Measurements from ENCODE around the gene SSTR5. TPM values are rescaled to one million over a fixed set of nuclear protein-coding genes. Genes with fewer than 3 reads are reported as not detected.

SSTR5 gene
- total RNA-seq, 1 donor from 2014 or later = not detected

DNA sequence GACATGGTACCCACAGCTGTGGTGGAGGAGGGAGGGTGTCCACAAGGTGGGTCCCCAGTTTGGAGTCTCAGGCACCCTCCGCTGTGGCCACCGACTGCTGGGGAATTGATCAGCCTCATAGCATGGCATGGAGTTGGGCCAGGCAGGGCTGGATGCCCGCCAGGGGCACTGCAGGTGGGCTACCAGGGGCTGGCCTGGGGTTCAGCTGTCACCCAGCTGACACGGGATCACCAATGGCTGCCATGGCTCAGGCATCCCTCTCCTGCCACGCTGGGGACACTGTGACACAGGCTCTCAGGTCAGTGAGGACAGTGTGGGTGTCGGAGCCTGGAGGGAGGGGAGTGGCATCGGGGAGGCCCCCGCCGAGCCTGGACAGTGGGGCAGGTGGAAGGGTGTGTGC is 19.8 kb upstream of the SSTR5 start:
- no peaks in the 10 kb centered on the region for H3K36me3 ChIP-seq
- intact Hi-C loops (cut with DNase I) = no loop called here
- TF ChIP-seq, protein P1, sequence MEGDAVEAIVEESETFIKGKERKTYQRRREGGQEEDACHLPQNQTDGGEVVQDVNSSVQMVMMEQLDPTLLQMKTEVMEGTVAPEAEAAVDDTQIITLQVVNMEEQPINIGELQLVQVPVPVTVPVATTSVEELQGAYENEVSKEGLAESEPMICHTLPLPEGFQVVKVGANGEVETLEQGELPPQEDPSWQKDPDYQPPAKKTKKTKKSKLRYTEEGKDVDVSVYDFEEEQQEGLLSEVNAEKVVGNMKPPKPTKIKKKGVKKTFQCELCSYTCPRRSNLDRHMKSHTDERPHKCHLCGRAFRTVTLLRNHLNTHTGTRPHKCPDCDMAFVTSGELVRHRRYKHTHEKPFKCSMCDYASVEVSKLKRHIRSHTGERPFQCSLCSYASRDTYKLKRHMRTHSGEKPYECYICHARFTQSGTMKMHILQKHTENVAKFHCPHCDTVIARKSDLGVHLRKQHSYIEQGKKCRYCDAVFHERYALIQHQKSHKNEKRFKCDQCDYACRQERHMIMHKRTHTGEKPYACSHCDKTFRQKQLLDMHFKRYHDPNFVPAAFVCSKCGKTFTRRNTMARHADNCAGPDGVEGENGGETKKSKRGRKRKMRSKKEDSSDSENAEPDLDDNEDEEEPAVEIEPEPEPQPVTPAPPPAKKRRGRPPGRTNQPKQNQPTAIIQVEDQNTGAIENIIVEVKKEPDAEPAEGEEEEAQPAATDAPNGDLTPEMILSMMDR (IDR thresholded peaks at IDR 0.05) = no peak

DNA sequence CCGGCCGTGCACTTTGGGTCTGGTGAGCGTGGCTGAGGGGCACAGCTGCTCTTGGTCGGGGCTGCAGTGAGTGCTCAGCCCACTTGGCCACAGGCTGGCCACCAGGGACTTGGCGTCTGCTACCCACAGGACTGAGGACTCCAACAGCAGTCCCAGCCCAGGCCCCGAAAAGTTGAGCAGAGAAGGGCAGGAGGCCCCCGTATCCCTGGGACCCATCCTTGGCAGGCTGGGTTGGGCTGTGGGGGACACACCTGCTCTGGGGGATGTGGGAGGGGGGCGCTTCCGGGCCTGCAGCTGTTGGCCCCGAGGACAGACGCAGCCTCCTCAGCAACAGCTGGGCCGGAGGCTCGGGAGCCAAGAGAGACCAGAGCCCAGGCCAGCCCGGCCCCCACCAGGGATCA is 19.4 kb upstream of the SSTR5 start:
- intact Hi-C loops (cut with DNase I) = no loop called here
- Histone ChIP-seq H3K4me3 (no peak overlapping the region), H3K27me3 (ENCODE audit: low read depth) (peaks cover 60% of the 10 kb centered on the region), H3K4me1 (no peaks in the 10 kb centered on the region), H3K9me3 (no peaks in the 10 kb centered on the region), H3K27ac (no peak overlapping the region), H3K36me3 (no peaks in the 10 kb centered on the region)
- TF ChIP-seq, protein P1 (IDR thresholded peaks at IDR 0.05) = no peak
- DNase-seq = no peak
- no peak for ATAC-seq

More for the DNA sequence above, 19.8 kb upstream of the SSTR5 start:
- DNase-seq (no peak), ATAC-seq (no peak)
- Histone ChIP-seq H3K4me1 (no peaks in the 10 kb centered on the region), H3K4me3 (no peak overlapping the region), H3K9me3 (no peaks in the 10 kb centered on the region), H3K27ac (no peak overlapping the region), H3K27me3 (ENCODE audit: low read depth) (peaks cover 60% of the 10 kb centered on the region)

DNA sequence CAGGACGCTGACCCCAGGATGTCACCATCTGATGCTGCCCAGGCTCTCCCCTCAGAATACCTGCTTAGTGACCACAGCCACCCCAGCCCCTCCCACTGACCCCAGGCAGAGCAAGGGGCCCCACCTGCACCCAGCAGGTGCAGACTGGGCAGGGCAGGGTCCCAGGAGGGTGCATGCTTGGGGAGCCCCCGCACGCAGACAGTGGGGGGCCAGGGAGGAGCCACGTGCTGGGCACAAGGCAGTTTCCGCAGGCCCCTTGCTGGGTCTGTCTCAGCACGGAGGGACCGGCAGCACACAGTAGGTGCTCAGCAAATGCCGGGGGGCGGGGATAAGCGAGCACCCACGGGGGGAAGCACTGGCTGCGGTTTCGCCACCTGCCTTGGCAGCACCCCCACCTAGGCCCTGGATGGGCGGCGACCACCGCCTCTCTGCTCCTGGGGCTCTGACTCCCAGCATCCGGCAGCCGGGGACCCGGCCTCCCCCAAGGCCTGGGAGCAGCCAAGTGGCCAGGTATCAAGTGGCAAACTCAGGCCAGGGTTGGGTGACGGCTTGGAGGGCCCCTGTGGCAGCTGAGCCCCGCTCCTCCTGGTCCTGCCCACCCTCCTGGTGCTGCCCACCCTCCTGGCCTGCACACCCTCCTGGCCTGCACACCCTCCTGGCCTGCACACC is 18.7 kb upstream of the SSTR5 start:
- no peak for DNase-seq
- Histone ChIP-seq H3K27me3 (ENCODE audit: low read depth) (peaks cover 55% of the 10 kb centered on the region), H3K4me1 (no peaks in the 10 kb centered on the region), H3K27ac (no peak overlapping the region), H3K36me3 (no peaks in the 10 kb centered on the region), H3K4me3 (no peak overlapping the region), H3K9me3 (no peaks in the 10 kb centered on the region)
- no peak for ATAC-seq
- intact Hi-C loops (cut with DNase I) = no loop called here
- TF ChIP-seq, protein P1 (IDR thresholded peaks at IDR 0.05) = no peak

DNA sequence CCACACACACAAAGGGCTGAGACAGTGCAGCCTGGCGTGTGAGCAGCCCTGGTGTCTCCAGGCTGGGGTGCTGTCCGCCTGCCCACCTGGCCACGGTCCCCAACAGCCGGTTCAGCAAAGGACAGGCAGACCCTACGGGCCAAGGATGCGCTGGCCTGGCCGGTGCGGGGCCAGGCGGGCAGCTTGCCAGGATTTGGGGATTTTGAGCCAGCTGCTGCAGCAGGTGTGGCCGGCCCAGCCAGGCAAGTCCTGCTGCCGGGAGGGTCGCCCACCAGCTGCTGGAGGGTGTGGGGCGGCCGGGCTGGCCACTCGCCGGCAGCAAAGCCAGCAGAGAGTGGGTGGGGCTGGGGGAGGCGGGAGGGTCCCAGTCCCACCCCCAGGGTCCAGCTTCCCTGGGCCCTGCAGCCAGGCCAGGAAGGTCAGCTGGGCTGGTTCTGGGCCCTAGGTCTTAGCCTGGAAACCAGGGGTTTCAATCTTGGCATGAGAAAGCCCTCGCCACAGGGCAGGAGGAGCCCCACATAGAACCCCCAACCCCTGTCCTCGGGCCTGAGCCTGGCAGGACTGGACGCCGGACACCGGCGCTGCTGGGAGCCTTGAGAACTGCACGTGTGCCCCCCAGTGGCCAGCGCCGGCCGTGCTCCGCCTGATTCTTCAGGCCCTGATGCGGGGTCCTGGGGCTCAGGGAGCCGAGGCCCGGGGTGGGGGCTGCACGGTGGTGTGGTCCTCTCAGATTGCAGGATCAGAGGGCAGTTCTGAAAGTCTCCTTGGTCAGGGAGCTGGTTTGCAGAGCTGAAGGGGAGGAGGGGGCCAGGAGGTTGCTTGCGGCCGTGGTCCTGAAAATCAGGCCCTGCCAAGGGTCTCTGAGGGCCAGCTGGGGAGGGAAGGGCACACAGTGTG is 17.6 kb upstream of the SSTR5 start:
- ATAC-seq (peak; percentile 47 to 57), DNase-seq (peak; percentile 60)
- no peaks in the 10 kb centered on the region for H3K36me3 ChIP-seq
- no peaks in the 10 kb centered on the region for H3K4me1 ChIP-seq
- no peak overlapping the region for H3K27ac ChIP-seq
- intact Hi-C loops (cut with DNase I) = no loop called here
- H3K27me3 ChIP-seq (ENCODE audit: low read depth) = peaks cover 45% of the 10 kb centered on the region
- H3K9me3 ChIP-seq = no peaks in the 10 kb centered on the region
- TF ChIP-seq, protein P1 (IDR thresholded peaks at IDR 0.05) = peak; percentile 70
- H3K4me3 ChIP-seq = no peak overlapping the region

DNA sequence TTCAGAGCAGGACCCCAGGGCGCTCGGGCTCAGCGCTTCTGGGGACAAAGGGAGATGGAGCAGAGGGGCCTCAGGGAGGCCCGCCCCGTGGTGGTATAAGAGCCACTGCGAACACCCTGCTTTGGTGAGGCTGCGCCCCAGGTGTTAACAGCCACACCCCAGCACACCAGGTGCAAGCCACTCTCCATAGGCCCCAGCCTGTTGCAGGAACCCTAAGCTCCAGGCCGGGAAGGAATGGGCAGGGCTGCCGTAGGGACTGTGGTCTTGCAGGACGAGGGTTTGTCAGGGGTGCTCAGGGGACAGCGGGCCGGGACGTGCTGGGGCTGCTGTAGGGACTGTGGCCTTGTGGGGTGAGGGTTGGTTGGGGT is 17.0 kb upstream of the SSTR5 start:
- ATAC-seq (no peak), DNase-seq (no peak)
- H3K27me3 ChIP-seq (ENCODE audit: low read depth) = peaks cover 38% of the 10 kb centered on the region
- no peak overlapping the region for H3K4me3 ChIP-seq
- no peak overlapping the region for H3K27ac ChIP-seq
- no peaks in the 10 kb centered on the region for H3K36me3 ChIP-seq
- H3K9me3 ChIP-seq = no peaks in the 10 kb centered on the region
- intact Hi-C loops (cut with DNase I) = no loop called here
- H3K4me1 ChIP-seq = no peaks in the 10 kb centered on the region
- TF ChIP-seq, protein P1 (IDR thresholded peaks at IDR 0.05) = no peak
